ENCODE measurements around the gene KLK1.

GRCh38 chr19:50797429-50797780 lies 26.2 kb downstream of the KLK1 start:
- TF ChIP-seq, protein P1, sequence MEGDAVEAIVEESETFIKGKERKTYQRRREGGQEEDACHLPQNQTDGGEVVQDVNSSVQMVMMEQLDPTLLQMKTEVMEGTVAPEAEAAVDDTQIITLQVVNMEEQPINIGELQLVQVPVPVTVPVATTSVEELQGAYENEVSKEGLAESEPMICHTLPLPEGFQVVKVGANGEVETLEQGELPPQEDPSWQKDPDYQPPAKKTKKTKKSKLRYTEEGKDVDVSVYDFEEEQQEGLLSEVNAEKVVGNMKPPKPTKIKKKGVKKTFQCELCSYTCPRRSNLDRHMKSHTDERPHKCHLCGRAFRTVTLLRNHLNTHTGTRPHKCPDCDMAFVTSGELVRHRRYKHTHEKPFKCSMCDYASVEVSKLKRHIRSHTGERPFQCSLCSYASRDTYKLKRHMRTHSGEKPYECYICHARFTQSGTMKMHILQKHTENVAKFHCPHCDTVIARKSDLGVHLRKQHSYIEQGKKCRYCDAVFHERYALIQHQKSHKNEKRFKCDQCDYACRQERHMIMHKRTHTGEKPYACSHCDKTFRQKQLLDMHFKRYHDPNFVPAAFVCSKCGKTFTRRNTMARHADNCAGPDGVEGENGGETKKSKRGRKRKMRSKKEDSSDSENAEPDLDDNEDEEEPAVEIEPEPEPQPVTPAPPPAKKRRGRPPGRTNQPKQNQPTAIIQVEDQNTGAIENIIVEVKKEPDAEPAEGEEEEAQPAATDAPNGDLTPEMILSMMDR (IDR thresholded peaks at IDR 0.05): no peak
- no peak for TF ChIP-seq POLR2AphosphoS5 (IDR thresholded peaks at IDR 0.05)
- no peak for TF ChIP-seq EP300 (IDR thresholded peaks at IDR 0.05)

Measured in stomach (tissue), 4 donors.